GM21381 (cell line): Measurements from ENCODE around the gene WDR93.
A peak's percentile ranks its signal among the peaks of the same experiment; 100 is the strongest.

Source experiments
- ATAC-seq: cut with Tn5 transposase; IDR thresholded peaks from one replicate; pipeline ENCODE4 v1.9.1; 2021; ENCODE audit warnings: mild to moderate bottlenecking, moderate library complexity; ENCODE audit not compliant: unreplicated experiment

Gene WDR93

GRCh38 chr15:89747708-89748682 is 57.4 kb downstream of the WDR93 start:
- ATAC-seq = no peak

GRCh38 chr15:89749054-89749453 is 58.4 kb downstream of the WDR93 start:
- no peak for ATAC-seq

- ATAC-seq = no peak
Measured at GRCh38 chr15:89749526-89749925, 58.9 kb downstream of the WDR93 start.

GRCh38 chr15:89749951-89750559 is 59.4 kb downstream of the WDR93 start:
- ATAC-seq = no peak

- ATAC-seq = peak; percentile 94
Measured at GRCh38 chr15:89750560-89751542, 60.2 kb downstream of the WDR93 start, which contains the start of gene MESP1. MESP1 (minus strand) TSS chr15:89751249; CDS start chr15:89751231, 18 bp downstream.

- no peak for ATAC-seq
Measured at GRCh38 chr15:89751748-89752147, 61.1 kb downstream of the WDR93 start.

- no peak for ATAC-seq
Measured at GRCh38 chr15:89753855-89754254, 63.2 kb downstream of the WDR93 start.

GRCh38 chr15:89754361-89755154 is 63.9 kb downstream of the WDR93 start:
- no peak for ATAC-seq

GRCh38 chr15:89755701-89756100 is 65.1 kb downstream of the WDR93 start:
- no peak for ATAC-seq

- no peak for ATAC-seq
Measured at GRCh38 chr15:89756897-89757296, 66.3 kb downstream of the WDR93 start.

- ATAC-seq = no peak
Measured at GRCh38 chr15:89758283-89758682, 67.7 kb downstream of the WDR93 start.

GRCh38 chr15:89758981-89759380 is 68.4 kb downstream of the WDR93 start:
- no peak for ATAC-seq

GRCh38 chr15:89759835-89760234 is 69.2 kb downstream of the WDR93 start:
- ATAC-seq = no peak

- ATAC-seq = peak; percentile 68
Measured at GRCh38 chr15:89760303-89761008, 69.8 kb downstream of the WDR93 start.

GRCh38 chr15:89761009-89761831 is 70.6 kb downstream of the WDR93 start:
- ATAC-seq = no peak

- ATAC-seq = no peak
Measured at GRCh38 chr15:89761929-89762328, 71.3 kb downstream of the WDR93 start.

GRCh38 chr15:89765694-89766093 is 75.1 kb downstream of the WDR93 start:
- ATAC-seq = no peak
